KMS-11 (cell line): ENCODE results near the gene PRKACA.

Source experiments
- H2AFZ ChIP-seq: fragments of 200-600 bp; sonication (generic); 2 replicates; pipeline ENCODE4 v1.6.1; 2016; ENCODE audit warnings: antibody characterized with exemption, mixed run types, low read depth
- H3K27ac ChIP-seq: fragments of 200-600 bp; sonication (generic); 2 replicates; pipeline ENCODE4 v1.6.1; 2016; ENCODE audit warnings: mild to moderate bottlenecking, mixed run types
- H3K27me3 ChIP-seq: fragments of 200-600 bp; sonication (generic); 2 replicates; pipeline ENCODE4 v1.6.1; 2017; ENCODE audit warnings: mild to moderate bottlenecking, low read depth, mixed run types, moderate library complexity; ENCODE audit not compliant: insufficient read depth
- H3K36me3 ChIP-seq: fragments of 200-600 bp; sonication (generic); 2 replicates; pipeline ENCODE4 v1.6.1; 2017; ENCODE audit warnings: mild to moderate bottlenecking, mixed run types; ENCODE audit not compliant: insufficient read depth
- H3K4me1 ChIP-seq: fragments of 200-600 bp; sonication (generic); 2 replicates; pipeline ENCODE4 v1.6.1; 2016; ENCODE audit warnings: mild to moderate bottlenecking, low read depth, mixed run types; ENCODE audit not compliant: poor library complexity, severe bottlenecking
- H3K4me2 ChIP-seq: fragments of 200-600 bp; sonication (generic); 2 replicates; pipeline ENCODE4 v1.7.0; 2016; ENCODE audit warnings: mild to moderate bottlenecking, mixed run types
- H3K4me3 ChIP-seq: fragments of 200-600 bp; sonication (generic); IDR thresholded peaks from 2 replicates; pipeline ENCODE4 v1.6.1; 2017; ENCODE audit warnings: low read depth, low read length, mixed read lengths; ENCODE audit not compliant: insufficient read depth
- H3K79me2 ChIP-seq: fragments of 200-600 bp; sonication (generic); 2 replicates; pipeline ENCODE4 v1.6.1; 2016; ENCODE audit warnings: low read depth, mixed run types; ENCODE audit not compliant: insufficient read depth
- H3K9ac ChIP-seq: fragments of 200-600 bp; sonication (generic); 2 replicates; pipeline ENCODE4 v1.6.1; 2016; ENCODE audit warnings: mild to moderate bottlenecking, mixed run types
- H4K20me1 ChIP-seq: fragments of 200-600 bp; sonication (generic); 2 replicates; pipeline ENCODE4 v1.6.1; 2016; ENCODE audit warnings: mild to moderate bottlenecking, mixed run types; ENCODE audit not compliant: insufficient read depth
- TF ChIP-seq, protein P1 (sequence below): fragments of 200-600 bp; sonication (generic); conservative IDR thresholded peaks from 2 replicates; pipeline ENCODE4 v1.6.1; 2017; ENCODE audit warnings: low read depth, mild to moderate bottlenecking, antibody characterized with exemption, low read length, moderate library complexity, mixed read lengths

Gene PRKACA

GRCh38 chr19:14091813-14092462 lies 25.6 kb downstream of the PRKACA start:
- H3K9ac ChIP-seq, result peak overlapping the region; percentile 48; the same call in 1 of the 2 replicates
- peak overlapping the region; percentile 96 for H3K4me2 ChIP-seq
- H3K4me3 ChIP-seq, result no peak overlapping the region
- TF ChIP-seq, protein P1, sequence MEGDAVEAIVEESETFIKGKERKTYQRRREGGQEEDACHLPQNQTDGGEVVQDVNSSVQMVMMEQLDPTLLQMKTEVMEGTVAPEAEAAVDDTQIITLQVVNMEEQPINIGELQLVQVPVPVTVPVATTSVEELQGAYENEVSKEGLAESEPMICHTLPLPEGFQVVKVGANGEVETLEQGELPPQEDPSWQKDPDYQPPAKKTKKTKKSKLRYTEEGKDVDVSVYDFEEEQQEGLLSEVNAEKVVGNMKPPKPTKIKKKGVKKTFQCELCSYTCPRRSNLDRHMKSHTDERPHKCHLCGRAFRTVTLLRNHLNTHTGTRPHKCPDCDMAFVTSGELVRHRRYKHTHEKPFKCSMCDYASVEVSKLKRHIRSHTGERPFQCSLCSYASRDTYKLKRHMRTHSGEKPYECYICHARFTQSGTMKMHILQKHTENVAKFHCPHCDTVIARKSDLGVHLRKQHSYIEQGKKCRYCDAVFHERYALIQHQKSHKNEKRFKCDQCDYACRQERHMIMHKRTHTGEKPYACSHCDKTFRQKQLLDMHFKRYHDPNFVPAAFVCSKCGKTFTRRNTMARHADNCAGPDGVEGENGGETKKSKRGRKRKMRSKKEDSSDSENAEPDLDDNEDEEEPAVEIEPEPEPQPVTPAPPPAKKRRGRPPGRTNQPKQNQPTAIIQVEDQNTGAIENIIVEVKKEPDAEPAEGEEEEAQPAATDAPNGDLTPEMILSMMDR, result no peak
- peak overlapping the region; percentile 85; the same call in 1 of the 2 replicates for H2AFZ ChIP-seq
- no peaks in the 10 kb centered on the region for H4K20me1 ChIP-seq
- no peaks in the 10 kb centered on the region for H3K36me3 ChIP-seq
- peaks cover 14% of the 10 kb centered on the region for H3K4me1 ChIP-seq
- no peaks in the 10 kb centered on the region for H3K27me3 ChIP-seq
- no peak overlapping the region for H3K27ac ChIP-seq
- no peaks in the 10 kb centered on the region for H3K79me2 ChIP-seq

DNA sequence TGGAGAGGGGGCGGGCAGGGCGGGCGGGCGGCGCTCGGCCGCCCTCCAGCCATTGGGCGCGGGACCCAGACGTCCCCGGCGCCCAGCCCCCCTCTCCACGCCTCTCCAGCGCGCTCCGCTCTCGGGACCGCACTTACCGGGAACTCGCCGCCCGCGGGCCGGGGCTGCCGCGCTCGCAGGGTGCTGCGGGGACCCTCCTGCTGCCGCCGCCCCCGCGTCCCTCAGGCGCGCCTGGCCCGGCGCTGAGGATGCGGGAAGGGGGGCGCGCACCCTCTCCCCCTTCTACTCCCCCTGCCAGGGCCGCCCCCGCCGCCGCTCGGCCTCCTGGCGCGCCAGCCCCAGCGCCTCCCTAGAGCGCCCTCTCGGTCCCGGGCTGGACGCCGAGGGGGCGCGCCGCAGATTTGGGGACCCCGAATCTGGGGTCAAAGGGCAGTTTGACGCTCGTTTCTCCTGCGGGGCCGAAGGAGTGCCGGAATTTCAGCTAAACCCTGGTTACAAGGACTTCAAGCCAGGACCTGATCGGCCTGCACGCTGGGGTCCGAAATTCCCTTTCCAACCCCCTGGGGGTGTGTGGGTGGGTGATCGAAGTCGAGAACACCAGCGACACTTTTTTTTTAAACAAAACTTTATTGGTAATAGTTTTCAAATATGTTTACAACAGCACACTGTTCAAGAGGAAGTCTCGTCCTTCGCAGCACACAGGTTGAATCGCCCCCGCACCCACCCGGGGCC lies 26.3 kb downstream of the PRKACA start:
- TF ChIP-seq, protein P1, result 0 out of 2 replicates have a peak, but pooled peaks have one; percentile 16
- Histone ChIP-seq H3K4me2 (peak overlapping the region; percentile 96), H3K4me3 (no peak overlapping the region), H2AFZ (peak overlapping the region; percentile 85), H3K27me3 (no peaks in the 10 kb centered on the region), H3K79me2 (no peaks in the 10 kb centered on the region), H3K4me1 (peaks cover 14% of the 10 kb centered on the region), H3K27ac (peak overlapping the region; percentile 40; the same call in 1 of the 2 replicates), H3K9ac (peak overlapping the region; percentile 48; the same call in 1 of the 2 replicates), H3K36me3 (no peaks in the 10 kb centered on the region), H4K20me1 (no peaks in the 10 kb centered on the region)

DNA sequence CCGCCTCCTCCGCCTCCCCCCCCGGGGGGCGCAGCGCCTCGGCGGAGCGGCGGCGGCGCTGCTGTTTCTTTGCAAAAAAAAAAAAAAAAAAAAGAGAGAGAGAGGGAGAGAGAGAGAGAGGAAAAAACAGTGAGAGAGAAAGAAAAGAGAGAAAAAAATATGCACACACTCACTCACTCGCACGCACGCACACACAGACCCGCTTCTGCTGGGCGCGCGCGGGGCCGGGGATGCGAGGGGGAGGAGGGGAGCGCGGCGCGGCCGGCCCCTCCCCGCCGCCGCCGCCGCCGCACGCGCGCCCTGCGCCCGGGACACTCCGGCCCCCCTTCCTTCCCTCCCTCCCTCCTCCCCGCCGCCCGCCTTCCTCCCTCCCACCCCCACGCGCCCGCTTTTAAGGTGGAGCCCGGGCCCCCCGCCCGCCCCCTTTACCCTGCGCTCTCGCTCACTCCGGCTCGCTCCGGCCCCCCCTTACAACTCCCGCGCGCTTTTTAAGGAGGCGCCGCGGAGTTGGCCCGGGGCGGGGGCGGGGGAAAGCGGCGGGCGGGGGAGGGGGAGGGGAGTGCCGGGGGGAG lies 27.0 kb downstream of the PRKACA start, which contains the start of gene SAMD1:
SAMD1 (minus strand) TSS at position 243 of the 572 bp plus-strand sequence.
- Histone ChIP-seq H3K4me3 (no peak within 1 kb of the TSS), H3K27ac (peak within 1 kb of the TSS; percentile 40; the same call in 1 of the 2 replicates), H4K20me1 (no peaks in the 10 kb centered on the region), H3K9ac (peak within 1 kb of the TSS; percentile 48; the same call in 1 of the 2 replicates), H2AFZ (peak within 1 kb of the TSS; percentile 85), H3K79me2 (no peaks in the 10 kb centered on the region), H3K36me3 (no peaks in the 10 kb centered on the region), H3K4me2 (peak within 1 kb of the TSS; percentile 96), H3K27me3 (no peaks in the 10 kb centered on the region), H3K4me1 (peaks cover 14% of the 10 kb centered on the region)
- TF ChIP-seq, protein P1, result no peak

- H4K20me1 ChIP-seq, result no peaks in the 10 kb centered on the region
- no peak overlapping the region for H3K9ac ChIP-seq
- H3K4me3 ChIP-seq, result no peak overlapping the region
- peaks cover 14% of the 10 kb centered on the region for H3K4me1 ChIP-seq
- H3K36me3 ChIP-seq, result no peaks in the 10 kb centered on the region
- H3K27me3 ChIP-seq, result no peaks in the 10 kb centered on the region
- H3K4me2 ChIP-seq, result peak overlapping the region; percentile 44
- TF ChIP-seq, protein P1, result no peak
- H3K27ac ChIP-seq, result no peak overlapping the region
- no peaks in the 10 kb centered on the region for H3K79me2 ChIP-seq
- peak overlapping the region; percentile 38; the same call in 1 of the 2 replicates for H2AFZ ChIP-seq
These were observed 27.7 kb downstream of the PRKACA start for GRCh38 chr19:14089662-14090508.
